ENCODE results near the gene ASTN2. TPM values are rescaled to one million over a fixed set of nuclear protein-coding genes. Genes with fewer than 3 reads are reported as not detected.

ASTN2 gene
- total RNA-seq, 2 donors from 2014 or later: 113 to 153 TPM

DNA sequence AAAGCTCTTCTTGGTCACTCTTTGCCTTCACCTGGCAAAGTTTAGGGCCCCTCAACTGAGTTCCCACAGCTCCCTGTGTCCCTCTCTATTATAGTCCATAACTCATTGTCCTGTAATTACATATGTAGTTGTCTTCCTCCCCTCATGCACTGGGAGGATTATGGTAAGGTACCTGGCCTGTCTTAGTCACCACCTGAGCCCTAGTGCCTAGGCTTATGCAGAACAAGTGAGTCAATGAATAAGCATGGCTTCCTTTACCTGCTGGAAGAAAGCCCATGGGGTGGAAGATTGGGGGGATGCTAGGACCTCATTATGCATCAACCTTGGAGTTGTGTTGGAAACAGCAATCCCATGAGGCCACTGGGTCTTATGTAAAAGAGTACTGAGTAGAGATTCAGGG is 915.4 kb downstream of the ASTN2 start:
- Histone ChIP-seq H3K9me3 (no peaks in the 10 kb centered on the region), H3K36me3 (no peaks in the 10 kb centered on the region), H3K4me3 (no peak overlapping the region), H3K27me3 (replicated peaks; ENCODE audit: insufficient read depth) (no peaks in the 10 kb centered on the region), H3K27ac (no peak overlapping the region), H3K4me1 (replicated peaks) (no peaks in the 10 kb centered on the region)
- TF ChIP-seq POLR2AphosphoS5 (IDR thresholded peaks at IDR 0.05) (no peak), POLR2A (IDR thresholded peaks at IDR 0.05) (no peak), CTCF (IDR thresholded peaks at IDR 0.05) (no peak)
- no peak for DNase-seq (ENCODE audit: low spot score)
- intact Hi-C loops (cut with DNase I): loop anchor here (10.0 kb wide), 1 partner anchor 345 kb away; the partner anchor contains the start of gene PAPPA

- Histone ChIP-seq H3K36me3 (no peaks in the 10 kb centered on the region), H3K4me3 (no peak overlapping the region), H3K27ac (no peak overlapping the region), H3K27me3 (replicated peaks; ENCODE audit: insufficient read depth) (no peaks in the 10 kb centered on the region), H3K4me1 (replicated peaks) (no peaks in the 10 kb centered on the region), H3K9me3 (no peaks in the 10 kb centered on the region)
- intact Hi-C loops (cut with DNase I): loop anchor here (10.0 kb wide), 1 partner anchor 342 kb away; the partner anchor contains the start of gene PAPPA
- no peak for TF ChIP-seq POLR2A (IDR thresholded peaks at IDR 0.05)
- no peak for TF ChIP-seq POLR2AphosphoS5 (IDR thresholded peaks at IDR 0.05)
- no peak for TF ChIP-seq CTCF (IDR thresholded peaks at IDR 0.05)
- no peak for DNase-seq (ENCODE audit: low spot score)
- 75% methylated on average over 6 of the region's 6 CpGs for WGBS
Observed at GRCh38 chr9:116497095-116497890, 917.6 kb downstream of the ASTN2 start.

DNA sequence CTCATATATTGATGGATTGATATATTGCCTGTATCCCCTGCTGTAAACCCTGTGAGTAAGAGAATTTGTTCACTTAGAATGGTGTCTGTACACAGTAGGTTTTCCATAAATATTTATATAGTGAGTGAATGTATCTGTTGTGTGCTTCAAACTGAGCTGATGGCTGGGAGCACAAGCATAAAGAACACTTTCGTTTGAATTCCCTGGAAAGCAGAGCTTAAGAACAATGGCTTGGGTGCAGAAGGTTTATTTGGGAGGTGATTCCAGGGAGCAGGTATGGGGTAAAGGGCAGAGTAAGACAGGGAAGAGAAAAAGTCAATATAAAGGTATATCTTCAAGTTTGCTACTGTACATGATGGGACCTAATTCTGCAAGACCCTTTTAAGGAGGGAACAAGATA is 918.7 kb downstream of the ASTN2 start:
- WGBS: 84% methylated on average over 1 of the region's 1 CpG
- no peaks in the 10 kb centered on the region for H3K27me3 ChIP-seq (replicated peaks; ENCODE audit: insufficient read depth)
- DNase-seq (ENCODE audit: low spot score): no peak
- H3K36me3 ChIP-seq: no peaks in the 10 kb centered on the region
- H3K4me1 ChIP-seq (replicated peaks): no peaks in the 10 kb centered on the region
- H3K9me3 ChIP-seq: no peaks in the 10 kb centered on the region
- intact Hi-C loops (cut with DNase I): loop anchor here (10.0 kb wide), 1 partner anchor 341 kb away; the partner anchor contains the start of gene PAPPA
- H3K4me3 ChIP-seq: no peak overlapping the region
- TF ChIP-seq POLR2AphosphoS5 (IDR thresholded peaks at IDR 0.05): no peak
- no peak overlapping the region for H3K27ac ChIP-seq

GRCh38 chr9:116495725-116496124 is 919.1 kb downstream of the ASTN2 start:
- Histone ChIP-seq H3K27me3 (replicated peaks; ENCODE audit: insufficient read depth) (no peaks in the 10 kb centered on the region), H3K4me3 (no peak overlapping the region), H3K27ac (no peak overlapping the region), H3K36me3 (no peaks in the 10 kb centered on the region), H3K4me1 (replicated peaks) (no peaks in the 10 kb centered on the region), H3K9me3 (no peaks in the 10 kb centered on the region)
- no peak for DNase-seq (ENCODE audit: low spot score)
- TF ChIP-seq CTCF (IDR thresholded peaks at IDR 0.05) (no peak), POLR2AphosphoS5 (IDR thresholded peaks at IDR 0.05) (no peak), POLR2A (IDR thresholded peaks at IDR 0.05) (no peak)
- intact Hi-C loops (cut with DNase I): loop anchor here (10.0 kb wide), 1 partner anchor 341 kb away; the partner anchor contains the start of gene PAPPA
- WGBS: 94% methylated on average over 6 of the region's 6 CpGs

DNA sequence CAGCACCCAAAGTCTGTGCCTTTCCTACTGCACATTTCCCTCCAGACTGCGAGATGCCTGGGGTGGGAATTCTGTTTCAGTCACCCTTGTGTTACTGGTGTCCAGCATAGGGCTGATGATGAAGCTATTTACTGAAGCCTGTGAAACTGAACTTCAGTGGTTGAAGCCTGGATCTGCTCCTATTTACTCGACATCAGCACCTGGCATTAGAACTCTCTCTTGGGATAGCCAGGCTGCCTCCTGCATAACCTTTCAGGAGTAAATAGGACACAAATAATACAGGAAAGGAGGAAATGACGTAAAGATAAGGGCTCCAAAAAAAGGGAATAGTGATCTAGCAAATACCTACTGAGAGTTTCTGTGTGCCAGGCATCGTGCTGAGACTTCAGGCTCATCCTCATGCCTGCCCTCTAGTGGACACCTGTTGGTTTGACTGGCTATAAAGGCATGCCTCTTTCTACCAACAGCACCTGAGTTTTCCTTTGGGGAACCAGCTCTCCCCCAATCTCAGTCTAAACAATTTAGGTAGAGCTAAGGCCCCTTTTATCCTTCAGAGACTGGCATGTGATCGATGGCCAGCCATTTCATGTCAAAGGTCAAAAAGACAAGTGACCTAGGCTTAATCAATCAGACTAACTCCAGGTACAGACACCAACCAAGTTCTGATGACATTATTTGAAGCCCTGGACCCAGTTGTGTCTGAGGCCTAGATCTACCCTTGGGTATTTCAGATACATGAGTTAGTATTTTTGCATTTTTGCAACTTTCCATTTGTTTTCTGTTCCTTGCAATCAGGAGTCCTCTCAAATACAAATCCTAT is 919.8 kb downstream of the ASTN2 start:
- peak; percentile 25 to 56 (median 26) for TF ChIP-seq CTCF (IDR thresholded peaks at IDR 0.05)
- TF ChIP-seq POLR2AphosphoS5 (IDR thresholded peaks at IDR 0.05): no peak
- no peak for TF ChIP-seq POLR2A (IDR thresholded peaks at IDR 0.05)
- Histone ChIP-seq H3K27me3 (replicated peaks; ENCODE audit: insufficient read depth) (no peaks in the 10 kb centered on the region), H3K4me1 (replicated peaks) (no peaks in the 10 kb centered on the region), H3K27ac (no peak overlapping the region), H3K4me3 (no peak overlapping the region), H3K36me3 (no peaks in the 10 kb centered on the region), H3K9me3 (no peaks in the 10 kb centered on the region)
- intact Hi-C loops (cut with DNase I): loop anchor here (10.0 kb wide), 1 partner anchor 340 kb away; the partner anchor contains the start of gene PAPPA
- WGBS: 84% methylated on average over 5 of the region's 5 CpGs
- DNase-seq (ENCODE audit: low spot score): no peak

All from prostate gland (tissue), 2 donors.